Measurements from ENCODE around the gene SIRT6.
A peak's percentile ranks its signal among the peaks of the same experiment; 100 is the strongest.

Gene SIRT6

DNA sequence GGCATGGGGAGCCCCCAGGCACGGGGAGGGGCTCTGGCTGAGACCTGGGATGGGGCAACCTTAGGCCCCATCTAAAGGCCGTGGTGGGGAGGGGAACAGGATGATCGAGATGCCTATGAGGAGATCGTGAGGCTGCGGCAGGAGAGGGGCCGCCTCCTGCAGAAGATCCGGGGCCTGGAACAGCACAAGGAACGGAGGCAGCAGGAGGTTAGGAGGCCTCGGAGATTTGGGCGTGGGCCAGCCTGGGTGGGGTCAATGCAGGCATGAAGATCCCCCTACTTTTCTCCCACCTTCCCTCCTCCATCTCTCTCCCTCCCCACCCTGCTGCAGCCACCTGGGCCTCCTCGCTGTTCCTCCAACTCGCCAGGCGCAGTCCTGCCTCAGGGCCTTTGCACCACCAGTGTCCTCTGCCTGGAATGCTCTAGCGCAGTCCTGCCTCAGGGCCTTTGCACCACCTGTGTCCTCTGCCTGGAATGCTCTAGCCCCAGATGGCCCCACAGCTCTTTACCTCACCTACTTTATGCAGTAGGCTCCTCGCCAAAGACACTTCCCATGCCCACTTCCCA lies 27.9 kb upstream of the SIRT6 start:
- in situ Hi-C loops (cut with HindIII; ENCODE audit: low sequenced_read_pairs): loop anchor here (25.0 kb wide), 1 partner anchor 223 kb away; the partner anchor contains the start of gene EEF2
- no peak for DNase-seq (ENCODE audit: low read depth)
- TF ChIP-seq, protein P1, sequence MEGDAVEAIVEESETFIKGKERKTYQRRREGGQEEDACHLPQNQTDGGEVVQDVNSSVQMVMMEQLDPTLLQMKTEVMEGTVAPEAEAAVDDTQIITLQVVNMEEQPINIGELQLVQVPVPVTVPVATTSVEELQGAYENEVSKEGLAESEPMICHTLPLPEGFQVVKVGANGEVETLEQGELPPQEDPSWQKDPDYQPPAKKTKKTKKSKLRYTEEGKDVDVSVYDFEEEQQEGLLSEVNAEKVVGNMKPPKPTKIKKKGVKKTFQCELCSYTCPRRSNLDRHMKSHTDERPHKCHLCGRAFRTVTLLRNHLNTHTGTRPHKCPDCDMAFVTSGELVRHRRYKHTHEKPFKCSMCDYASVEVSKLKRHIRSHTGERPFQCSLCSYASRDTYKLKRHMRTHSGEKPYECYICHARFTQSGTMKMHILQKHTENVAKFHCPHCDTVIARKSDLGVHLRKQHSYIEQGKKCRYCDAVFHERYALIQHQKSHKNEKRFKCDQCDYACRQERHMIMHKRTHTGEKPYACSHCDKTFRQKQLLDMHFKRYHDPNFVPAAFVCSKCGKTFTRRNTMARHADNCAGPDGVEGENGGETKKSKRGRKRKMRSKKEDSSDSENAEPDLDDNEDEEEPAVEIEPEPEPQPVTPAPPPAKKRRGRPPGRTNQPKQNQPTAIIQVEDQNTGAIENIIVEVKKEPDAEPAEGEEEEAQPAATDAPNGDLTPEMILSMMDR (IDR thresholded peaks at IDR 0.05; ENCODE audit: low read depth, low read length, missing control alignments): no peak
- no peak overlapping the region for H3K4me3 ChIP-seq (ENCODE audit: low read depth, low read length)

DNA sequence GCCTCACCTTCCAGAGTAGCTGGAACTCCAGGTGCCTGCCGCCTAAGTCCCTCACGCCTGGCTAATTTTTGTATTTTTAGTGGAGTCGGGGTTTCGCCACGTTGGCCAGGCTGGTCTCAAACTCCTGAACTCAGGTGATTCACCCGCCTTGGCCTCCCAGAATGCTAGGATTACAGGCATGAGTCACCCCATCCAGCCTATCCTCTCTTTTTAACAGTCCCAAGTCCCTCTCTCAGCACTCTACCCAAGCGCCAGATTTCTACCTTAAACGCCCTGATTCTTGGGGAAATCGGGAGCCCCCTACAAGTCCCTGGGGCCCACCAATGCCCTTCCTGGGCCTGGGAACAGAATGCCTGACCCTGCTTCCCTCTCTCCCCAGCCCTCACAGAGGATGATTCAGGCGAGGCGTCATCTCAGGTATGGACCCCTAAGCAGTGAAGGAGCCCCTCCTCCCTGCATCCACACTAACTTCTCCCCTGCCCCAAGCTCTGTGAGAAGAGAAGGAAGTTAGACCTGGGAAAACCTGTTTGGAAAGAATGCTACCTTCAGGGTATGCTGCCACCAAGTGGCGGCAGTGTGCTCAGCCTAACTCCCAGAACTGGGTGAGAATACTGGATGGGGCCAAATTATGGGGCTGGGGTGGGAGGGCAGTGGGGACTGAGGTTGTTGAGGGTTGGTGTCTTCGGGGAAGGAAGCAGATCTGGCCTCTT lies 26.2 kb upstream of the SIRT6 start:
- no peak for DNase-seq (ENCODE audit: low read depth)
- H3K4me3 ChIP-seq (ENCODE audit: low read depth, low read length): no peak overlapping the region
- in situ Hi-C loops (cut with HindIII; ENCODE audit: low sequenced_read_pairs): loop anchor here (10.0 to 25.0 kb wide), 3 partner anchors 74 to 221 kb away; partner anchors contain the start of genes EEF2 and ZBTB7A

DNA sequence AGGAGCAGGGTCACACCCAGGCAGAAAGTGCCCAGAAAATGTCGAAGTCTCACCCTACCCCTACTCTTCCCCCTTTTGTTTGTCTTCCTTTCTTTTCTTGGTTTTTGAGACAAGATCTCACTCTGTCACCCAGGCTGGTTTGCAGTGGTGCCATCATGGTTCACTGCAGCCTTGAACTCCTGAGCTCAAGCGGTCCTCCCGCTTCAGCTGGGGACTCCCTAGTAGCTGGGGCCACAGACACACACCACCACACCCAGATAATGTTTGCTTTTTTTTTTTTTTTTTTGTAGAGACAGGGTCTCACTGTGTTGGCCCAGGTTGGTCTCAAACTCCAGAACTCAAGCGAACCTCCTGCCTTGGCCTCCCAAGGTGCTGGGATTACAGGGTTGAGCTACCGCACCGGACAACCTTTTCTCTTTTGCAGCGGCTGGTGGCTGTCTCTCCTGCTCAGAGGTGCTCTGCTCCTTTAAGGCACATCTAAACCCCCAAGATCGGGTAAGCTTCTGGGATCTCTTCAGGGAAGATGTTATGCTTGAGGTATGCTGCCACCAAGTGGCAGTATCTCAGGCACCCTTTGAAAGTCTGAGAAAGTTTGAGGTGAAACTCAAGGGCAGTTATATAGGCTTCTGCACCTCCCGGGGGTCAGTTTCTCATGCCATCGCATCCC lies 24.6 kb upstream of the SIRT6 start:
- in situ Hi-C loops (cut with HindIII; ENCODE audit: low sequenced_read_pairs): loop anchor here (10.0 to 25.0 kb wide), 3 partner anchors 72 to 220 kb away; partner anchors contain the start of genes EEF2 and ZBTB7A
- H3K4me3 ChIP-seq (ENCODE audit: low read depth, low read length): no peak overlapping the region
- no peak for DNase-seq (ENCODE audit: low read depth)
- TF ChIP-seq, protein P1 (IDR thresholded peaks at IDR 0.05; ENCODE audit: low read depth, low read length, missing control alignments): no peak

More for the DNA sequence above, 26.2 kb upstream of the SIRT6 start:
- TF ChIP-seq, protein P1 (IDR thresholded peaks at IDR 0.05; ENCODE audit: low read depth, low read length, missing control alignments): peak; percentile 46

- in situ Hi-C loops (cut with HindIII; ENCODE audit: low sequenced_read_pairs): loop anchor here (10.0 to 25.0 kb wide), 3 partner anchors 67 to 214 kb away; partner anchors contain the start of genes EEF2 and ZBTB7A
- TF ChIP-seq, protein P1 (IDR thresholded peaks at IDR 0.05; ENCODE audit: low read depth, low read length, missing control alignments): no peak
Observed at GRCh38 chr19:4201798-4202197, 19.4 kb upstream of the SIRT6 start.

GRCh38 chr19:4200940-4201542 lies 18.7 kb upstream of the SIRT6 start:
- TF ChIP-seq, protein P1 (IDR thresholded peaks at IDR 0.05; ENCODE audit: low read depth, low read length, missing control alignments): no peak
- in situ Hi-C loops (cut with HindIII; ENCODE audit: low sequenced_read_pairs): loop anchor here (10.0 to 25.0 kb wide), 3 partner anchors 66 to 214 kb away; partner anchors contain the start of genes EEF2 and ZBTB7A
- H3K4me3 ChIP-seq (ENCODE audit: low read depth, low read length): no peak overlapping the region
- no peak for DNase-seq (ENCODE audit: low read depth)

More at GRCh38 chr19:4201798-4202197, 19.4 kb upstream of the SIRT6 start:
- DNase-seq (ENCODE audit: low read depth): no peak
- no peak overlapping the region for H3K4me3 ChIP-seq (ENCODE audit: low read depth, low read length)
